GM21737 (cell line): Measurements from ENCODE around the gene PTPN4.
"Not testable (repeated sequence)": the region's sequence is repeated elsewhere in the genome, so short reads cannot be mapped to it uniquely, and the experiment has no call there.

Source experiments
- ATAC-seq: cut with Tn5 transposase; IDR thresholded peaks from one replicate; pipeline ENCODE4 v1.9.1; 2021; ENCODE audit warnings: mild to moderate bottlenecking, moderate library complexity; ENCODE audit not compliant: unreplicated experiment

Gene PTPN4

GRCh38 chr2:119803101-119803500 is 43.4 kb downstream of the PTPN4 start:
- ATAC-seq: no peak

GRCh38 chr2:119804409-119804808 is 44.7 kb downstream of the PTPN4 start:
- not testable (repeated sequence) for ATAC-seq

- no peak for ATAC-seq
Observed at GRCh38 chr2:119808516-119809147, 48.9 kb downstream of the PTPN4 start.

- ATAC-seq: no peak
Observed at GRCh38 chr2:119809339-119810048, 49.8 kb downstream of the PTPN4 start.

- no peak for ATAC-seq
Observed at GRCh38 chr2:119810049-119810630, 50.4 kb downstream of the PTPN4 start.

- ATAC-seq: no peak
Observed at GRCh38 chr2:119814216-119814615, 54.5 kb downstream of the PTPN4 start.

- ATAC-seq: no peak
Observed at GRCh38 chr2:119818792-119819191, 59.1 kb downstream of the PTPN4 start.

- no peak for ATAC-seq
Observed at GRCh38 chr2:119819846-119820245, 60.1 kb downstream of the PTPN4 start.

- no peak for ATAC-seq
Observed at GRCh38 chr2:119820275-119820674, 60.6 kb downstream of the PTPN4 start.

GRCh38 chr2:119821266-119821665 is 61.5 kb downstream of the PTPN4 start:
- no peak for ATAC-seq

- ATAC-seq: no peak
Observed at GRCh38 chr2:119823734-119824334, 64.1 kb downstream of the PTPN4 start.

- ATAC-seq: no peak
Observed at GRCh38 chr2:119826370-119826961, 66.7 kb downstream of the PTPN4 start.

- ATAC-seq: no peak
Observed at GRCh38 chr2:119827866-119828507, 68.3 kb downstream of the PTPN4 start.

GRCh38 chr2:119836455-119837142 is 76.9 kb downstream of the PTPN4 start:
- ATAC-seq: no peak

- ATAC-seq: no peak
Observed at GRCh38 chr2:119837350-119837749, 77.6 kb downstream of the PTPN4 start.

- ATAC-seq: no peak
Observed at GRCh38 chr2:119837759-119838158, 78.0 kb downstream of the PTPN4 start.

- no peak for ATAC-seq
Observed at GRCh38 chr2:119838179-119838578, 78.5 kb downstream of the PTPN4 start.

- no peak for ATAC-seq
Observed at GRCh38 chr2:119841550-119841949, 81.8 kb downstream of the PTPN4 start.

GRCh38 chr2:119846021-119846420 is 86.3 kb downstream of the PTPN4 start:
- no peak for ATAC-seq

GRCh38 chr2:119849838-119850565 is 90.3 kb downstream of the PTPN4 start:
- ATAC-seq: no peak
